MM.1S (cell line): ENCODE data around the gene IP6K1.

Source experiments
- DNase-seq: peaks from one replicate; pipeline ENCODE4 v3.0.0-alpha.2; 2015
- H2AFZ ChIP-seq: fragments of 300-600 bp; sonication (generic); 2 replicates; pipeline ENCODE4 v1.6.0; 2016; ENCODE audit warnings: antibody characterized with exemption, low read length
- H3F3A ChIP-seq: fragments of 300-600 bp; sonication (generic); 2 replicates; pipeline ENCODE4 v1.6.1; 2016; ENCODE audit warnings: mild to moderate bottlenecking, antibody characterized with exemption, low read length, moderate library complexity, mixed read lengths; ENCODE audit not compliant: insufficient read depth
- H3K27ac ChIP-seq: fragments of 300-600 bp; sonication (generic); 2 replicates; pipeline ENCODE4 v1.5.1; 2016; ENCODE audit warnings: mild to moderate bottlenecking, low read length
- H3K27me3 ChIP-seq: fragments of 300-600 bp; sonication (generic); replicated peaks from 2 replicates; pipeline ENCODE4 v1.6.0; 2016; ENCODE audit warnings: low read length; ENCODE audit not compliant: insufficient read depth
- H3K36me3 ChIP-seq: fragments of 300-600 bp; sonication (generic); replicated peaks from 2 replicates; pipeline ENCODE4 v1.6.1; 2016; ENCODE audit warnings: mild to moderate bottlenecking, low read length, mixed read lengths; ENCODE audit not compliant: insufficient read depth
- H3K4me1 ChIP-seq: fragments of 300-600 bp; sonication (generic); 2 replicates; pipeline ENCODE4 v1.6.1; 2016; ENCODE audit warnings: low read length, mixed read lengths
- H3K4me2 ChIP-seq: fragments of 300-600 bp; sonication (generic); 2 replicates; pipeline ENCODE4 v1.6.0; 2016; ENCODE audit warnings: low read depth, low read length
- H3K4me3 ChIP-seq: fragments of 300-600 bp; sonication (generic); 2 replicates; pipeline ENCODE4 v1.5.1; 2016; ENCODE audit warnings: low read length, mixed read lengths
- H3K79me2 ChIP-seq: fragments of 300-600 bp; sonication (generic); 2 replicates; pipeline ENCODE4 v1.6.1; 2016; ENCODE audit warnings: mixed run types, low read length, mixed read lengths
- H3K9ac ChIP-seq: fragments of 300-600 bp; sonication (generic); 2 replicates; pipeline ENCODE4 v1.6.1; 2016; ENCODE audit warnings: low read length, mixed read lengths
- H3K9me2 ChIP-seq: fragments of 300-600 bp; sonication (generic); replicated peaks from 2 replicates; pipeline ENCODE4 v1.6.1; 2016; ENCODE audit warnings: mild to moderate bottlenecking, low read length, mixed read lengths; ENCODE audit not compliant: insufficient read depth
- H3K9me3 ChIP-seq: fragments of 300-600 bp; sonication (generic); replicated peaks from 2 replicates; pipeline ENCODE4 v1.6.1; 2016; ENCODE audit warnings: mild to moderate bottlenecking, low read length, mixed read lengths; ENCODE audit not compliant: insufficient read depth
- H4K20me1 ChIP-seq: fragments of 300-600 bp; sonication (generic); 2 replicates; pipeline ENCODE4 v1.6.1; 2016; ENCODE audit warnings: mild to moderate bottlenecking, low read length, moderate library complexity, mixed read lengths; ENCODE audit not compliant: insufficient read depth
- EZH2 ChIP-seq: fragments of 300-600 bp; sonication (generic); optimal IDR thresholded peaks from 2 replicates; pipeline ENCODE3; 2017; ENCODE audit warnings: low read depth, mild to moderate bottlenecking, antibody characterized with exemption, low read length, mixed read lengths
- EZH2phosphoT487 ChIP-seq: fragments of 300-600 bp; sonication (generic); IDR thresholded peaks from 2 replicates; pipeline ENCODE4 v1.6.1; 2018; ENCODE audit warnings: antibody characterized with exemption, low read length
- TF ChIP-seq, protein P1 (sequence below): fragments of 300-600 bp; sonication (generic); IDR thresholded peaks from 2 replicates; pipeline ENCODE4 v1.5.1; 2016; ENCODE audit warnings: antibody characterized with exemption, low read length, mixed read lengths

Gene IP6K1

DNA sequence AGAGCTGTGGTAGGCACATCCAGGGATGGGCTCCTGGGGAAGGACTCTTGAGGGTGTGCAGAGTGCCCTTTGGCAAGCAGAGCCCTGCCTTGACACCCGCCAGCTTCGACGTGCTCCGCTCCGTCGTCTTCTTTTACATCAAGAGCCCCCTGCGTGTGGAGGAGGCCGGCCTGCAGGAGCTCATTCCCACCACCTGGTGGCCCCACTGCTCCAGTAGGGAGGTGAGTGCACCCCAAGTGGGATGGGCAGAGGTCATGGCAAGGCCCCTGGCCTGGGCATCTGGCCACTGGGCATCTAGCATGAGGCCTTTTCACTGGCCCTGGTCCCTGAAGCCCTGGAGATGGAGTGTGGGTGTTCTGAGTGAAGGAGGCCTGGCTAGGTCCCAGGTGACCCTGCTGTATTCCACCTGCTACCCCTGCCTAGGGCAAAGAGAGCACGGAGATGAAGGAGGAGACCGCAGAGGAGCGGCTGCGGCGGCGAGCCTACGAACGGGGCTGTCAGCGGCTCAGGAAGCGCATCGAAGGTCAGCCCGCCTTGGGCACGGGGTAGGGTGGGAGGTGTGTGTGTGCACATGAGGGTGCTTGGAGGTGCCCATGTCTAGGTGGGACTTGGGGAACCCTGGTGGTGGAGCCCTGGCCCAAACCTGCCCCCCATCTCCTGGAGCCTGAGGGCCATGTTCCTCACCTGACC lies 84.8 kb downstream of the IP6K1 start:
- H3F3A ChIP-seq, result no peaks in the 10 kb centered on the region
- no peaks in the 10 kb centered on the region for H3K36me3 ChIP-seq
- no peaks in the 10 kb centered on the region for H3K27me3 ChIP-seq
- TF ChIP-seq EZH2phosphoT487, result no peak
- TF ChIP-seq, protein P1, sequence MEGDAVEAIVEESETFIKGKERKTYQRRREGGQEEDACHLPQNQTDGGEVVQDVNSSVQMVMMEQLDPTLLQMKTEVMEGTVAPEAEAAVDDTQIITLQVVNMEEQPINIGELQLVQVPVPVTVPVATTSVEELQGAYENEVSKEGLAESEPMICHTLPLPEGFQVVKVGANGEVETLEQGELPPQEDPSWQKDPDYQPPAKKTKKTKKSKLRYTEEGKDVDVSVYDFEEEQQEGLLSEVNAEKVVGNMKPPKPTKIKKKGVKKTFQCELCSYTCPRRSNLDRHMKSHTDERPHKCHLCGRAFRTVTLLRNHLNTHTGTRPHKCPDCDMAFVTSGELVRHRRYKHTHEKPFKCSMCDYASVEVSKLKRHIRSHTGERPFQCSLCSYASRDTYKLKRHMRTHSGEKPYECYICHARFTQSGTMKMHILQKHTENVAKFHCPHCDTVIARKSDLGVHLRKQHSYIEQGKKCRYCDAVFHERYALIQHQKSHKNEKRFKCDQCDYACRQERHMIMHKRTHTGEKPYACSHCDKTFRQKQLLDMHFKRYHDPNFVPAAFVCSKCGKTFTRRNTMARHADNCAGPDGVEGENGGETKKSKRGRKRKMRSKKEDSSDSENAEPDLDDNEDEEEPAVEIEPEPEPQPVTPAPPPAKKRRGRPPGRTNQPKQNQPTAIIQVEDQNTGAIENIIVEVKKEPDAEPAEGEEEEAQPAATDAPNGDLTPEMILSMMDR, result peak; percentile 49
- no peaks in the 10 kb centered on the region for H3K9me3 ChIP-seq
- H3K9me2 ChIP-seq, result no peaks in the 10 kb centered on the region
- H3K9ac ChIP-seq, result no peak overlapping the region
- H3K4me1 ChIP-seq, result no peaks in the 10 kb centered on the region
- no peak overlapping the region for H3K4me2 ChIP-seq
- no peak for DNase-seq
- H3K79me2 ChIP-seq, result no peaks in the 10 kb centered on the region
- H2AFZ ChIP-seq, result no peak overlapping the region
- H3K27ac ChIP-seq, result no peak overlapping the region
- no peak overlapping the region for H3K4me3 ChIP-seq
- no peaks in the 10 kb centered on the region for H4K20me1 ChIP-seq

DNA sequence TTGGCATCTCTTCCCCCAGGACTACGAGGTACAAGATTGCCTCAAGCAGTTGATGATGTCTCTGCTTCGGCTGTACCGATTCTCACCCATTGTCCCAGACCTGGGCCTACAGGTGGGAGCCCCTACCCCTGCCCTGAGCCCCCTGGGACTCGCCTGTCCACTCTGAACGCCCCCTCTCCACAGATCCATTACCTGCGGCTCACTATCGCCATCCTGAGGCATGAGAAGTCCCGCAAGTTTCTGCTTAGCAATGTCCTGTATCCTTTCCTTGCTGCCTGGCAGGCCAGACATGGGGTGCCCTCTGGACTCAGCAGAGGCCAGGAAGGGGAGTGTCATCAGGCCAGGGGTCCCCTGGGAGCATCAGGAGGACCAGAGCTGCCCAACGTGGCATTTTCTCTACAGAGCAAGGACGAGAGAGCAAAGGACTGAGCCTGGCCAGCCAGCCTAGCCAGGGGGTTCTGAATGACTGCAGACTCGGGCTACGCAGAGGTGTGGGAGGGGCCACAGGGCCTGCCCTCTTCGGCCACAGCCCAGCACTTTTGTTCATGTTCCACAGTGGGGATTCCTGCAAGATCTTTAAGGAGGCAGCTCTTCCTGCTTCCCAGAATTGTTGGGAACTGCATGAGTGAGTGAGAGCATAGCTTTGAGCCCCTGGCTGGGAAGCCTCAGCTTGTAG lies 85.8 kb downstream of the IP6K1 start:
- no peaks in the 10 kb centered on the region for H4K20me1 ChIP-seq

DNA sequence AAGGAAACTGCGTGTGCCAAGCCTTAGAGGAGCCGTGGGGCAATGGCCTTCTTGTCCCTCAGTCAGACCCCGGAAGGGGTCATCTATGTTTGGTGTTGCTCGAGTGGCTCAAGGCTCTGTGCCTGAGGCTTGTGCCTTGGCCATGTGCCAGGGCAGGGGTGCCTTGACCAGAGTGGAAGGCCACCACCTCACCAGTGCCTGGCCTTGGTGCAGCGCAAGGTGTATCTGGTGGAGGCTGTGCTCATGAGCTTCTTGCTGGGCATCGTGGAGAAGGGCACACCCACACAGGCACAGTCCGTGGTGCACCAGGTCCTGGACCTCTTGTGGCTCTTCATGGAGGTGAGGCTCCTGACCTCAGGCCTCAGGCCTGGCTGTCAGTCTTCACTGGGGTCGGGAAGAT lies 86.3 kb downstream of the IP6K1 start:
- no peak for DNase-seq
- Histone ChIP-seq H3K9me2 (no peaks in the 10 kb centered on the region), H3K9ac (no peak overlapping the region), H3K27ac (no peak overlapping the region), H4K20me1 (no peaks in the 10 kb centered on the region), H3K36me3 (no peaks in the 10 kb centered on the region), H3K4me3 (no peak overlapping the region), H3K79me2 (no peaks in the 10 kb centered on the region), H3F3A (no peaks in the 10 kb centered on the region), H3K27me3 (no peaks in the 10 kb centered on the region), H3K4me1 (no peaks in the 10 kb centered on the region), H2AFZ (no peak overlapping the region), H3K4me2 (no peak overlapping the region), H3K9me3 (no peaks in the 10 kb centered on the region)
- no peak for TF ChIP-seq EZH2
- no peak for TF ChIP-seq EZH2phosphoT487
- TF ChIP-seq, protein P1, result no peak

More for the DNA sequence above, 85.8 kb downstream of the IP6K1 start:
- Histone ChIP-seq H3K27me3 (no peaks in the 10 kb centered on the region), H3K36me3 (no peaks in the 10 kb centered on the region), H3F3A (no peaks in the 10 kb centered on the region), H3K4me1 (no peaks in the 10 kb centered on the region), H3K79me2 (no peaks in the 10 kb centered on the region), H2AFZ (no peak overlapping the region), H3K9me3 (no peaks in the 10 kb centered on the region), H3K4me3 (no peak overlapping the region), H3K27ac (no peak overlapping the region), H3K9ac (no peak overlapping the region), H3K9me2 (no peaks in the 10 kb centered on the region), H3K4me2 (no peak overlapping the region)
- TF ChIP-seq, protein P1, result 0 out of 2 replicates have a peak, but pooled peaks have one; percentile 9
- no peak for TF ChIP-seq EZH2phosphoT487
- no peak for TF ChIP-seq EZH2
- no peak for DNase-seq
